Activated CD8-positive, alpha-beta memory T cell treated with anti-CD3 and anti-CD28 coated beads for 48 hours (primary cell): Measurements from ENCODE around the gene ARFIP2.
A peak's percentile ranks its signal among the peaks of the same experiment; 100 is the strongest.

Experiments used
- DNase-seq, 3 experiments: peaks; one replicate each; pipeline ENCODE4 v3.0.0-alpha.2; 2020; ENCODE audit warnings: low read depth in 2 of 3, low spot score in 2 of 3

The ARFIP2 gene

DNA sequence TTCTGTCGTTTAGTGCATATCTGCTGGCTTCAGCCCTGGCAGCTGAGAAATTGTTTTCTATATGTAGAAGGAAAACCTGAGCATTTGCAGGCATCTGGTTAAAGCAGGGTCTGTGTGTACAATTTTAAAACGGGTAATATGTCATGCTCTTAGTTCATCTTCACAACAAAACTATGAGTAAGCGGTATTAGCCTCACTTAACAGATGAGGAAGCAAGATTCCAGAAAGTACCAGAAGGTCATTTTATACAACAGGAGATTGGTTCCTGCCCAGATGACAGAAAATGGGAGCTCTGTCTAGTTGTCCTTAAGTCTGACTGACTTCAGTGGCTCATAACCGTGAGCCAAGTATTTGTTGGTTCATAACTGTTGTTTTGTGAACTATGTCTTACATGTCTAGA lies 1.3 kb upstream of the ARFIP2 start:
- no peak for DNase-seq

DNA sequence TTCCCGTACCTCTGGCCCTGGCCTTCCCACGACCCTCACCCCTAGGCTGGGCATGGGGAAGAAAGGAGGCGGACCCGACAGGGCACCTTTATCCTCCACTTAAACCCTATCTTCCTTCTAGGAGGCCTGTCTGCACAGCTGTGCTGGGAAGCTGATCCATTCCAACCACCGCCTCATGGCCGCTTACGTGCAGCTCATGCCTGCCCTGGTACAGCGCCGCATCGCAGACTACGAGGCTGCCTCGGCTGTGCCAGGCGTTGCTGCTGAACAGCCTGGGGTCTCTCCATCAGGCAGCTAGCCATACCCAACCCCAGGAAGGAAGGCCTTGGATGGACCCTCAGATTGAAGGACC lies 769 bp upstream of the ARFIP2 start:
- DNase-seq, result no peak

DNA sequence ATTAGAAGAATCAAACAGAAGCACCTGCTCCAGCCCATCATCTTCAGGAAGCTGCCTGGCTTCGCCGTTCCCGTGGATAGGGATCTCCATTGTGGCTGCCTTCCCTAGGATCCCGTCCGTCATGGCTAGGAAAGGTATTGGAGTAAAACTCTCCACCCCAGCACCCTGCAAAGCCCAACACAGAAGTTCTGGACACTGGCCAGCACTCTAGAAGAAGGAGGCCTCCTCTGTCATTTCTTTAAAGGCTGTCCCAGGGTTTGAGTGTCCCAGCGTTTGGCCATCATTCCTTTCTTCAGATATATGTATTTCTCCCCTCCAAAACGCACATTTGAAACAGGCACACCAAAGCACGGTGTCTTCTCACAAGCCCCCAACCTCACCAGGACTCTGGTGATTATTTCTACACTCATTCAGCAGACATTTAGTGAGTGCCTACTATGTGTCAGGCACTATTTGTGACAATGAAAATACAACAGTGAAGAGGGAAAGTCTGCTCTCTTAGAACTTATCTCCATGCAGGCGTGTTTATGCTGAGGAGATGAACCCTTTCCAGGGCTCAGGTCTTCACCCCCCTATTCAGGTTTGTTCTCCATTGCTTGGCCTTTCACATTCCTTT lies 724 bp downstream of the ARFIP2 start:
- DNase-seq, result no peak

DNA sequence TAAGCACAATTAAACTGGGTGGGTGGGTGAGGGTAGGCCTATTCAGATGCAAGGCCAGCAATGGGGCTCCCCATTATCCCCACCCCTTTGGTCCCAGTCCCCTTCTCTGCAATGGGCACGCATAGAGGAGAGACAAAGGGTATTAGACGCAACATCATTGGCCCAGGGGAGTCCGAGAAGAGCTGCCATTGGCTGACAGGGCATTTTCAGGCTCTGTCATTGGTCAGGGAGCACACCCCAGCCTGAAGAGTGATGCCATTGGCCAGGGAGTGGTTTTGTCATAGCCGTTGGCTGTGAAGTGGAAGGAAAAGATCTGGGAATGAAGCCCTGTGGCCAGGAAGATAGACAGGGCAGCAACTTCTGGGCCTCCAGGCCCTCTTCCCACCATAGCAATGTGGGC lies 4.6 kb downstream of the ARFIP2 start:
- no peak for DNase-seq

DNA sequence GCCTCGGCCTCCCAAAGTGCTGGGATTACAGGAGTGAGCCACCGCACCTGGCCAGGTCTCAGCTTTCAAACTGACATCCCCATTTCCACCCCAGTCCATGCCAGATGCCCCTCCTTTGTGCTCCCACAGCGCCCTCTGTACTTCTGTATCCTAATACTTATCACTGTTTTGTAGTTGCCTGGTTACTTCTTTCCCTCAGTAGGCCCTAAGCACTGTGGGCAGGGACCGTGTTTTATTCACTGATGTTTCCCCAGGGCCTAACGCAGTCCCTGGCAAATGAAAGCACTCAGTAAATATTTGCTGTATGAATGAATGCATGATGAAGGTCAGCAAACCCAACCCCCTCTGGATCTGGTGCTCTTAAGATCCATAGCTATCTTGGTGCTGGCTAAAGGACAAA lies 5.2 kb downstream of the ARFIP2 start:
- DNase-seq, result no peak

DNA sequence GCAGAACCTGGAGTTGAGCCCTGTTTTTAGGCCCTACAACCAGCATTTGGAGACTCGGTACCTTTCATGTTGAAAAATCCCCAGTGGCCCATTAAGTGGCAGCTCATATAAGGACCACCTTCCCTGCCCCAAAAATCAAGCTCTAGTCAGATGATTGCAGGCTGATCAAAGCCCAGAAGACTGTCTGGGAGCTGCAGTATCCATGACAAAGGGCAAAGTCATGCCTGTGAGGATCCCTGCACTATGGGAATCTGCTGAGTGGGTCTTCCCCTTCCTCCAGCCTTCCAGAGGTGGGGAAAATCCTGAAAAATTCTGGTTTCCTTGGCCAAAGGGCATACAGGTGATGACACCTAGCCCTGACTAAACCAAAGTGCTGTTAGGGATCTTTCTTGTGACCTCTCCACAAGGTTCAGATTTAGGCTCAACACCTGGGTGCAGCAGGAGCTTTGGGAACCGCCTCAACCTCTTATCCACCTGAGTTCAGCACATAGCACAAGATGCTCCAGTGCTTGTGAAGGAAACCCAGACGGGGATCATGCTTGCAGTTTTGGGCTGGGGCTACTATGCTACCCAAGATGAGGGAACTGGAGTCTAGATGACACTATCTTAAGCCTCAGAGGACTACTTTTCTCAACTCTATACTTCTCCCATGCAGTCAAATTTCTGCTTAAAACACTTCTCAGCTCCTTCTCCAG lies 6.2 kb downstream of the ARFIP2 start:
- no peak for DNase-seq

DNA sequence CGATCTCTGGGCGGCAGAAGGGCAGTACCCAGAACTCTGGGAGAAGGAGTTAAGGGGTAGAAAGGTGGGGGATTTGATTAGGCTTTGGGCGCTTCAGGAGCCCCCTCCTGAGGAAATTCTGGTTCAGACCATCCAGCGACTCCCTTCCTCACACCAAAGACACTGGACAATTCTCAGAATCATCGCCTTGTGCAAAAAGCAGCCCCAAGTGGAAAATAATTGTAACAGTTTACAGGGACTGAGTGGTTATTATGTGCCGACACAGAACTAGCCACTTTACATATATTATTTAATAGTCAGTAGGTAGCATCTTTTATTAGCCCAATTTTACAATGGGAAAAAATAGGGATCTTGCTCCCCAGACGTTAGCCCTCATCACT lies 6.7 kb downstream of the ARFIP2 start:
- DNase-seq, result no peak

DNA sequence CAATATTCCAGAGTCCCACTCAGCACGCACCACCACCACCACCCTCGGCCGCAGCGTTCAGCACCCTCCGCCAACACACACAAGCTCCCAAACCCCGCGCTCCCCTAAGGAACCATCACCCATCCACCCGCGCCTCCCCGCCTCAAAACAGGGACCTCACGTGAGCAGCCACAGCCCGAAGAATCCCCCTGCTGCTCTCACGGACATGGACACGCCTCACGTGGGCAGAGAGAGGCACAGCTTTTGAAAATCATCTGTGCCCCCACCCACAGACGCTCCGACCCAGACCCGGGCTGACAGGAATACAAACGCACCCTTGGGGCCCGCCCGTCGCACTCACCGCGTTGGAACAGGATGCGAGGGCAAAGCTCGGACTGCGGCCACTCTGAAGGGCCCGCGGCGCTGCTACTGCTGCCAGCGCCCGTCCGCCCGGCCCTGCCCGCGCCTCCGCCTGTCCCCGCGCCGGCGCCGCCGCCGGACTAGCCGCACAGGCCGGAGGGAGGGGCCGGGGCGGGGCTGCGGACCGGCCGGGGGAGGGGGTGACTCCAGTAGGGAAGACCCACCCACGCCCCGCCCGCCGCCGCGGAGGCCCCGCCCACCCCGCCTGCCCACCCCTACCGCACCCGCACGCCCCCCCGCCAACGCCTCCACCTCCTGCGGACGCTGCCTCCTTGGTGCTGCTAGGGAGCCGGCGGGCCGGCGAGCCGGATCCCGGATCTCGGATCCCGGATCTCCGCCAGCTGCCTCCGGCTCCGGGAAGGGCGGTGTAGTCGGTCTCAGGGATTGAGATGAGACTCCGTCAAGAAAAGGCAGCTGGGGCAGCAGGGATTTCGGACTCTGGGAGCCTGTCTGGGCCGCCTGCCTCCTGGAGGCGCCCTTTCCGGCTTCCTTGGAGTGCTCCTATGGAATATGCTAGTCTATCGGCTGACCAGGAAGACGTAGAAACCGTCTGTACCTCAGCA lies 7.4 kb downstream of the ARFIP2 start, which contains the start of gene TRIM3:
TRIM3 (minus strand) TSS at position 491 of the 962 bp plus-strand sequence. CDS start 8,246 bp downstream, outside the sequence.
- DNase-seq, result peak in 2 of 3 experiments; percentile 32 to 54

DNA sequence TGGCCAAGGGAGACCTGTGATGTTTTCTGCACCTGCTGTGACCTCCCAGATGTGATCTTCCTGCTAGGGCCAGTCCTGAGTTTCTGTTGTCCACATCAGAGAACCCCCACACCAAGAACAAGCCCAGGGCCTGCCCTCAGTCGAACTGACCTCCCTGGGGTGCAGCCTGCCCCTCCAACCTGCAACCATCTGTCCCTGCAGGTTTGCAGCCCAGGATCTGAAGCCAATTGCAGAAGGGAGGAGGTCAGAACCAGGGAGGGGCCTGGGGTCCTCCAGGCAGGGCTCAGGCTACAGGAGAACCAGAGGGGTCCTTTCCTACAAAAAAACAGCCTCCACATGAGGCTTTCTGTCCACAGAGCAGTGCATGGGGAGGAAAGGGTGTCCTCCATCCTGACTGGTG lies 8.2 kb downstream of the ARFIP2 start:
- no peak for DNase-seq

DNA sequence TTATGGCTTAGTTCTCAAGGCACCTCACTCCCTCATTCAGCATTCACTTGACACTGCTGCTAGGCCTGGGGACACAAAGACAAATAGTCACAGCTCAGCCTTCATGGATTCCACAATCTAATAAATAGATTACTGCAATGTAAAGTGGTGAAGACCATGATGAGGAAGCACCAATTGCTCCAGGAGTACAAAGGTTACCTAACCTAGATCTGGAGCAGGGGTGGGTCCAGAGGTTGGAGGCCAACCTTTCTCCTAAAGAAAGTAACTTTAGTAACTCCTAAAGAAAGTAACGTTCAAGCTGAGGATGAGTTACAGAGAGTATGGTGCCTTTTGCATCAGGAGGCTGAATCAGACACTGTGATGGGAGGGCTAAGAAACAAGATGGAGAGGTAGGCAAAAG lies 11.5 kb downstream of the ARFIP2 start:
- no peak for DNase-seq

DNA sequence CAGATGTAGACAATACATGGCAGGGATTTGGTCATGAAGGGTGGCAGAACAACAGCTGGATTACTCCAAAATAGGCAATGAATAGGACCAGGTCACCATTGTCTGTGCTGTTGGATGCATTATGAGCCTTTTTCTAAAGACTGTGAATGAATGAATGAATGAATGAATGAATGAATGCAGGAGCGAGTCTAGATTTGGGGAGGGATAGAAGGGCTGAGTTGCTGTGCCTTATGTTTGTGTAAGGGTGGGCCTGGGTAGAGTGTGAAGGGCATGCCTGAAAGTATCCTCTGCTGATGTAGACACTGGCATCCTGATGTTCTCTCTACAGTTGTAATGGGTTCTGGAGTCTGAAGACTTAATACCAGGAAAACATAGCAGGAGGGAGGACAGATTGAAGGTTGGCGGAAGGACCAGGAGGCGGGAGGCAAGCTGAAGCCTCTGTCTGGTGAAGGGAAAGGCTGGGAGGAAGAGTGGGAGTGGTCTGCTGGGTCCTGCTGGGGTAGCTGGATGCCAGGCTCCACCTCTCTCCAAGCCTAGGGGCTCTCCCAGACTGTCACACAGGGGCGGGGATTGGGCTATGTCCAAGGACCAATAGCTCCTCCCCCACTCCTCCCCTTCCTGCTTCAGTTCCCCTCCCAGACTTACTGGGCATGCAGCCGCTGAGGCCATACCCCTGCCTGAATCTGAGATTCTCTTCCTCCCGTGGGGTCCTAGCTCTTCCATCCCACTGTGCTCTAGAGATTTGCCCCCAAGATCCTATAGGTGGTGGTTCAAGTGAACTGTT lies 12.2 kb downstream of the ARFIP2 start:
- DNase-seq, result no peak

DNA sequence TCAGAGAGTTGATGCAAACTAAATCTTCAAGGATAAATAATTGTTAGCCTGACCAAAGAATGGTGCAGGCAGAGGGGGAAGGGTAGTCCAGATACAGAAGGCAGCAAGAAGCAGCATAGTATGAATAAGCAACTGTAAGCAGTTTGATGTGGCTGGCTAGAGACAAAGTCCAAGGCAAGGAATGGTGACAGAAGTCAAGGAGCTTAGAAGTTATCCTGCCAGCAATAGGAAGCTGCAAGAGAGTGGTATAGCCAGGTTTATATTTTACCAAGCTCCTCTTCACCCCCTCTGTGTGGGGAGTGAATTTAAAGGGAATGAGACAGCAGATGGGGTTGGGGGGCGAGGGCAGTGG lies 22.1 kb downstream of the ARFIP2 start:
- no peak for DNase-seq

DNA sequence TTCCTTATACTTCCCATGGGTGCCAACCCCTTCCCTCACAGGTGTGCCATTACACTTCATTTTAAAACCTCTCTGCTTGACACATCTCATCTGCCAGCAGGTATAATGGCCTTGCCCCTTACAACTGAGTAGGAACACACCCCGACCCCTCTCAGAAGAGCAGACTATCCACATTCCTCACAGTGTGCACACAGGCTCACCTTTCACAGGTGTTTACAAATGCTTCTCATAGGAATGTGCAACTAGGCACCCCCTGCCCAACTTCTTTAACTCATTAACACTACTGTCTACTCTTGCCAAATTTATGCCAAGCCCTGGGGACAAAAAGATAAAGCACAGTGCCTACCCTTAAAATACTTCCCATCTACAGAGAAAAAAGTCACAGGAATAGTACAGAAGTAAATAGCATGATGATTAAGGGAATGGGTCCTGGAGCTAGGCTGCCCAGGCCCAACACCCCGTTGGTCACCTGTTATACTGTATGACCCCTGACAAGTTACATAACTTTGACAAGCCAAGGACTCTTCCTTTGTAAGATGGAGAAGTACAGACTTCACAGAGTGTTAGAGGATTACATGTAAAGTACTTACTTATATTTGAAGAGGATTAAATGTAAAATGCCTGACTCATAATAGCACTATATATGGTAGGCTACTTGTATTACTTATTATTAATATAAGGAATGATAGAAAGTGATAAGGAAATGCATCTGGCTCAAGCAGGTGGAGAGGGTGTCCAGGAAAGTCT lies 22.6 kb downstream of the ARFIP2 start:
- DNase-seq, result no peak

DNA sequence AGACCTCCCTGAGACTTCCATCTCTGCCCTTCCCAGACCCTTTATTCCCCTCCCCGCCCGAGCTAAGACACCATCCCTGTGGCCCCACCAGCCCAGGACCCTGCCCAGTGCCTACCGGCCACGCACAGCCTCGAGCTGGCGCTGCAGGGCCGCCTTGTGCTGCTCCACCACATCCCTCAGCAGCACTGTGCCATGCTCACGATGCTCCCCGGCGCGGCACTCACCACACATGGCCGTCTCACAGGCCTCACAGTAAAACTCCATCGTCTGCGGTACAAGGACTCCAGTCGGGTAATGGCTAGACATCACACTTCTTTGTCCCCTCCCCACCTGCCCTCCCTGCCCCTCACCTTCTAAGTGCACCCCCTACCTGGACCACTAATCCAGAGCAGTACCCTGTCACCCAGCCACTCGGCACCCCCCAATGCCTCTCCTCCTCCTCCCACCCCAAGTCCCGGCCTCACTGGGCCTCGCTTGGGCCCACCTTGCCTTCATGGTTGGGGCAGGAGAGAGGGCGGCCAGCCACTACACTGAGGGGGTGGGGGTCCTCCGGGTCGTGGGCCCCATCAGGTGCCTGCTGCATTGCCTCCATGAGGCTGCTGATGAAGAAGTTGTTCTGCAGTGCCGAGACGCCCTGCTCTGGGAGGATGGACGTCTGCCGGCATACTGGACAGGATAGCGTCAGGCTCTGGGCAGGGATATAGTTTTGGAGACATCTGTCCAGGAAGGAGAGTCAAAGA lies 23.4 kb downstream of the ARFIP2 start:
- no peak for DNase-seq

DNA sequence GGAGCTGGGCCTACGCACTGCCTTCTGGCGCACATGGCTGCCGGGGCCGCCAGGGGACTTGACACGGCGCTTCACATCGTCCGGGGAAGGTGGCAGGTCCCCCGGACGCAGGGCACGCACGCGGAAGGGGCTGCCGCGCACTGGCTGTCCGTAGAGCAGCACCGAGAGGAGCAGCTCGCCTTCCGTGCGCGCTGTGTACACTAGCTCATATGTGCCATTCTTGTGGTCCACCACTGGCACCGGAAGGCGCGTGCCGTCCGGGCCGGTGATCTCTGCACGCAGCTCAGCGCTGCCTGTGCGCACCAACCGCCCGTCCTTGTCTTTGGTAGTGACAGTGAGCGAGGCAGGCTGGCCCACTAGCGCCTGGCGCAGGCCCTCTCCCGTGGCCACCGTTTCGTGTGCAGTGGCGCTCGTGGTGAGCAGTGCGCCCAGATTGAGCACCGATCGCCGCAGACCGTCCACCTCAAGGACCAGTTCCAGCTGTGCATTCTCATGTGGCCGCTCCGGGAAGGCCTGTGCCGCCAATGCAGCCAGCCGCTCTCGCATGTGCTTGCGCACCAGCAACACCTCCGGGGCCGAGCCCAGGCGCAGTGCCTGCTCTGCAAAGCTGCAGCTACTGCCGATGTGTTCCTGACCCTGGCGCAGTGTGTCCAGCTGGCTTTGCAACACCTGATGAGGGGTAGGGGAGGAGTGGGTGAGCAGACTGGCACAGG lies 24.6 kb downstream of the ARFIP2 start:
- no peak for DNase-seq

DNA sequence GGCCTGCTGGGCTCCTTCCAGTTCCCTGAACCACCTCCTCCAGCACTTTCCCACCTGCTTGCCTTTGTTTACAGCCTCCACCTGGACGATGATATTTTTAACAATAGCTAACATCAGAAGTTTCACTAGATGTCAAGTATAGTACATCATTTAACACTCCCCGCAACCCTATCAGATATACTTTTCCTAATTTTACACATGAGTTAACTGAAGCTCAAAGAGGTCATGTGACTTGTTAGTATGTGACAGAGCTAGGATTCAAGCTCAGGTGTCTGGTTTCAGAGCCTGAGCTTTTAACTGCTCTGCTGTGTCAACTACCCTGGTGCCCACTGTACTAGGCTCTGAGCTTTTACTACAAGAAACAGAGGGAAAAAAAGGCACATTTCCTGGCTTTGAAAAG lies 26.1 kb downstream of the ARFIP2 start:
- no peak for DNase-seq

DNA sequence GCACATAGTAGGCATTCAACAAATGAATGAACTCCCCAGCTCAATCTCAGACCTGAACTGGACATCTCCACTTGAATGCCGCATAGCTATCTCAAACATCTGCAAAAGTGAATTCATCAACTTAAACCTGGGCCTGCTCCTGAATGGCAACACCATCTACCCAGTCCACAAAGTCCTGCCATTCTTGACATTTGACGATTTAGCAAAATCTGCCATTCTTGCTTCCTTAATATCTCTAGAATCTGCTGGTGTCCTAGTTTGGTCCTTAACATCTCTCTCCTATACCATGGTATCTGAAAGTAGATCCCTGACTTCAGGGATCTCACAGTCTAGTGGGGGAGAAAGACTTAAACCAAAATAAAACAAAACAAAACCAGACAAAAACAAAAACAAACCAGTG lies 28.0 kb downstream of the ARFIP2 start:
- no peak for DNase-seq

DNA sequence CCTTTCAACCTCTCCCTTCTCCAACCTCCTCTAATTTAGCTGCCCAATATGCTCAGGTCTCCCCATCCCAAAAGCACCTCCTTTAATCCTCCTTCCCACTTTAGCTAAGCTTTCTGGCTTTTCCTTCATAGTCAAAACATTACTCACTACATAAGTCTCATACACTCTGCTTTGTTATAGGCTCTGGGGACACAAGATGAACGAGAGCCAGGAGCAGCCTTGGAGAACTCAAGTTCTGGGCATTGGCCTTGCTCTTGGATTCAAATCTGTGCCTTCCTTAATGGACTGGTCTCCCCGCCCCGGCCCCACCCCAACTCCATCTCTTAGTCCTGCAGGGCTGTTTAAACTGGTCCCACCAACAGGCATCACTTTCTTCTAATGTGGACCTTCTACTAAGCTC lies 28.9 kb downstream of the ARFIP2 start:
- no peak for DNase-seq

DNA sequence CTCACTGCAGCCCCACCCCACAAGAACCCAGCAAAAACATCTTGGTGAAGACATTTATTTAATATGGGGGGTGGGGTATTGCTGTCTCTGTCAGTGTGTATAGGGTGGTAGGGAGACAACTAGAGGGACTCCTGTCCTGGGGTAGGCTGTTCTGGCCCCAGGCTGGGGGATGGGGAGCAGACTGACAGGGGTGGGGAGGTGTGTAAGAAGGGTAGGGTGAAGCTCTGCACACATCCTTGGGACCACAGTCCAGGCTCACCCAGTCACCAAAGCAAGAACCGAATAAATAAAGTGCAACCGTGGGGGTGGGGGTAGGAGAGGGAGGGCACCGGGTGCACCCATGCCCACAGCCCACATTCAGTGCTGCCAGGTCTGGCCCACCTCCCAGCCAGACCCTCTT lies 32.6 kb downstream of the ARFIP2 start:
- no peak for DNase-seq
